Measurements from ENCODE around the gene DNAJC6. TPM values are rescaled to one million over a fixed set of nuclear protein-coding genes. Genes with fewer than 3 reads are reported as not detected.

The DNAJC6 gene
- total RNA-seq, 1 donor: 0.72 TPM

- no peak for DNase-seq (ENCODE audit: low read depth)
Observed at GRCh38 chr1:65292861-65293593, 16.3 kb upstream of the DNAJC6 start.

GRCh38 chr1:65297706-65298105, 11.6 kb upstream of the DNAJC6 start:
- TF ChIP-seq CTCF (IDR thresholded peaks at IDR 0.05; ENCODE audit: insufficient read depth, low read length): no peak

More at GRCh38 chr1:65292861-65293593, 16.3 kb upstream of the DNAJC6 start:
- H3K4me3 ChIP-seq (ENCODE audit: low read depth, low read length): no peak overlapping the region
- no peak for TF ChIP-seq CTCF (IDR thresholded peaks at IDR 0.05; ENCODE audit: insufficient read depth, low read length)

GRCh38 chr1:65299328-65299727, 10.0 kb upstream of the DNAJC6 start:
- no peak for DNase-seq (ENCODE audit: low read depth)
- no peak for TF ChIP-seq CTCF (IDR thresholded peaks at IDR 0.05; ENCODE audit: insufficient read depth, low read length)

More at GRCh38 chr1:65297706-65298105, 11.6 kb upstream of the DNAJC6 start:
- no peak overlapping the region for H3K4me3 ChIP-seq (ENCODE audit: low read depth, low read length)
- DNase-seq (ENCODE audit: low read depth): no peak

GRCh38 chr1:65308781-65309303, 501 bp upstream of the DNAJC6 start:
- no peak for DNase-seq (ENCODE audit: low read depth)
- H3K4me3 ChIP-seq (ENCODE audit: low read depth, low read length): no peak overlapping the region
- TF ChIP-seq CTCF (IDR thresholded peaks at IDR 0.05; ENCODE audit: insufficient read depth, low read length): no peak

More at GRCh38 chr1:65299328-65299727, 10.0 kb upstream of the DNAJC6 start:
- H3K4me3 ChIP-seq (ENCODE audit: low read depth, low read length): no peak overlapping the region

GRCh38 chr1:65310078-65310587, 790 bp downstream of the DNAJC6 start:
- no peak for DNase-seq (ENCODE audit: low read depth)

GRCh38 chr1:65311760-65312159, 2.4 kb downstream of the DNAJC6 start:
- DNase-seq (ENCODE audit: low read depth): no peak
- H3K4me3 ChIP-seq (ENCODE audit: low read depth, low read length): no peak overlapping the region
- no peak for TF ChIP-seq CTCF (IDR thresholded peaks at IDR 0.05; ENCODE audit: insufficient read depth, low read length)

More at GRCh38 chr1:65310078-65310587, 790 bp downstream of the DNAJC6 start:
- no peak overlapping the region for H3K4me3 ChIP-seq (ENCODE audit: low read depth, low read length)
- TF ChIP-seq CTCF (IDR thresholded peaks at IDR 0.05; ENCODE audit: insufficient read depth, low read length): no peak

All from fibroblast of the aortic adventitia (primary cell).